ENCODE results near the gene CEL. TPM values are rescaled to one million over a fixed set of nuclear protein-coding genes. Genes with fewer than 3 reads are reported as not detected.
"Not testable (repeated sequence)": the region's sequence is repeated elsewhere in the genome, so short reads cannot be mapped to it uniquely, and the experiment has no call there.

Gene CEL
- 0.31 and 0.92 TPM in 2 replicates for total RNA-seq (2014; rRNA removed; shearing (Covaris generic))

DNA sequence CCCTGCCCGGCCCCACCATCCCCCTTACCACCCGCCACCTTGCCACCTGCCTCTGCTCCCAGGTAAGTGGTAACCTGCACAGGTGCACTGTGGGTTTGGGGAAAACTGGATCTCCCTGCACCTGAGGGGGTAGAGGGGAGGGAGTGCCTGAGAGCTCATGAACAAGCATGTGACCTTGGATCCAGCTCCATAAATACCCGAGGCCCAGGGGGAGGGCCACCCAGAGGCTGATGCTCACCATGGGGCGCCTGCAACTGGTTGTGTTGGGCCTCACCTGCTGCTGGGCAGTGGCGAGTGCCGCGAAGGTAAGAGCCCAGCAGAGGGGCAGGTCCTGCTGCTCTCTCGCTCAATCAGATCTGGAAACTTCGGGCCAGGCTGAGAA, at the start of gene CEL:
Gene CEL, plus strand, starts transcription at position 218 of the 382 bp plus-strand sequence. Its CDS starts 22 bp downstream, at position 240.
- DNase-seq (ENCODE audit: low spot score) = peak; percentile 42
- in situ Hi-C loops (cut with HindIII; ENCODE audit: low sequenced_read_pairs) = not testable (repeated sequence)

DNA sequence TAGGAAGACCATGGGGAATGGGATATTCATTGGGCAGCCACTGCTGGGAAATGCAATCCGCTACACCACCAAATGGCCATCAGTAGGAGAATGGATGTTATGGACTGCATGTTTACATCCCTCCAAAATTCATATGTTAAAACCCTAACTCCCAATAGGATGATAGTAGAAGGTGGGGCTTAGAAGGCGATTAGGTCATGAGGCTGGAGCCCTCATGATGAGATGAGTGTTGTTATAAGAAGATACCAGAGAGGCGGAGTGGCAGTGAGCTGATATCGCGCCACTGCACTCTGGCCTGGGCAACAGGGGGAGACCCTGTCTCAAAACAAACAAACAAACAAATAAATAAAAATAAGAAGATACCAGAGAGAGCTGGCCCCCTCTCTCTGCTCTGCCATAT, 47.1 kb upstream of the CEL start:
- in situ Hi-C loops (cut with HindIII; ENCODE audit: low sequenced_read_pairs) = no loop called here
- DNase-seq (ENCODE audit: low spot score) = no peak

DNA sequence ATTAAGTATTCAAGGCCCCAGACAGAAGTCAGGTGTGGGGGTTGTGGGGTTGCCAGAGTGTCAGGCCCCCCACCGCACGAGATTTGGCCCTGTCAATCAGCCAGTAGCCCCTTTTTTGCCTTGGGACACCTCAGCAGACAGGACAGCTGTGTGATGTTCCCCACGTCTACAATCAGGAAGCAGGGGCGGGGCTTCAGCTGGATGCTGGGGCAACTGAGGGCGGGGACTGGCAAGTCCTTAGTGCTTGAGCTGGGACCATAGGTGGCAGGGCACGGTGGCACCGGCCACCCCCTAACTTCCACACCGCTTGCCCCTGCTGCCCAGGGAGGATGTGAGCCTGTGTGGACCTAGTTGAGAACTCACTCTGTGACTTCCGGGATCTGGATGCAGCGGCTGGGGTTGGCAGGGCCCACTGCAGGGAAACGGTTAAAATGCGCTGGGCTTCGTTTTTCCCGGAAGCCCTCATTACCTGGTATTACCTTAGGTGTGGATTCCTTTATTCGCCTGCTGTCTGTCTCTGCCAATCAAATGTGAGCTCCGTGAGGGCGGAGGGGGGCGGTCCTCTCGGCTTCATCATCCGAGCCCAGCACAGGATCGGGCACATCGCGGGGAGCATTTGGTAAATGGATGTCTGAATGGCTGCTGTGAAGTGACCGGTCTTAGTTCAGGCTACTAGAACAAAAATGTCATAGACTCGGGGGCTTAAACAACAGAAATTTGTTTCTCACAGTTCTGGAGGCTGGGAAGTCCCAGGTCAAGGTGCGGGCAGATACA, 38.5 kb upstream of the CEL start:
- DNase-seq (ENCODE audit: low spot score) = no peak
- in situ Hi-C loops (cut with HindIII; ENCODE audit: low sequenced_read_pairs) = no loop called here

DNA sequence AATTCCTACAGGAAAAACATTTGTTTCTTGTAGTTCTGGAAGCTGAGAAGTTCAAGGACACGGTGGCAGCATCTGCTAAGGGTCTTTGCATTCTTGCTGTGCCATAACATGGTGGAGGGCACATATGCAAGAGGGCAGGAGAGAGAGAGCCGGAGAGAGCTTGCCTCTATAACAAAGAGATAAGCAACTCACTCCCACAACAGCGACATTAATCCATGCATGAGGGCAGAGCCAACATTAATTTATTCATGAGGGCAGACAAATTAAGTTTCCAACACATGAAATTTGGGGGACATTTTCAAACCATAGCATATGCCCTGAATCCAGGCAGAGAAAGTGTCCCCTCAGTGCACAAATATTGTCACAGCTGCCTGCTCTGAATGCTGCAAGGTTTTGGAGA, 35.4 kb upstream of the CEL start:
- in situ Hi-C loops (cut with HindIII; ENCODE audit: low sequenced_read_pairs) = no loop called here
- DNase-seq (ENCODE audit: low spot score) = no peak

DNA sequence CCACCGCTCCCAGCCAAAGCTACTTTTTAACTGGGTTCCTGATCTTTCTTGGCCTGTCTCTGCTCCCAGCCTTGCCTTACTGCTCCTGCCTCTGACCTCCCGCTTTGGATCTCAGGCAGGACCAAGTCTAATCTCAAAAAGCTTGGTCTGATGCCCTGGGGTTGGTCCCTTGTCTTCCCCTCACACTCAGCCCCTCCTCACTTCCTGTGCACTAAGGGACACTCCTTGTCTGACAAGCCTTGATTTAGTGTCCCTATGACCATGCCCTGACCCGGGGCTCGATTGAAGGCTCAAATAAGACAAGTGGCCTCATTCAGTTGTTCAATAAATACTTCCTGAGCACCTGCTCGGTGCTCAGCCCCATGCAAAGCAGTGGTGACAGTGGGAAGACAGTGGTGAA, 34.6 kb upstream of the CEL start:
- in situ Hi-C loops (cut with HindIII; ENCODE audit: low sequenced_read_pairs) = no loop called here
- no peak for DNase-seq (ENCODE audit: low spot score)

DNA sequence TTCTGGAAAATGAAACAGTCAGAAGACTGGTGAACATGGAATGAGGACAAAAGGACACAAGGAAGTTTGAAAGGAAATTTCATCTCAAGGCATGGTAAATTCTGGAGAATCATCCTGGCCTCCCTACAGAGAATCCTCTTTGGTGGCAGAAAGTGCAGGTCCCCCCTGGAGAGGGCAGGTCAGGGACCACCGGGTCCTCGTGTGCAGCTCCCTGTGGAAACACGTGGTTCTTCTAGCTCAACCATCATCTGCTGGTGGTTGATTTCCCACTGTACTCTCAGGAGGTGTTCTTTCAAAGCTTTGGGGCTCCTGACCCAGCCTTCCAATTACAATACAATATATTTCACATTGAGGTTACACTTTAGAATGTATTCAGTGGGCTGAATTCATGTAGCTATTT, 33.6 kb upstream of the CEL start:
- in situ Hi-C loops (cut with HindIII; ENCODE audit: low sequenced_read_pairs) = no loop called here
- no peak for DNase-seq (ENCODE audit: low spot score)

DNA sequence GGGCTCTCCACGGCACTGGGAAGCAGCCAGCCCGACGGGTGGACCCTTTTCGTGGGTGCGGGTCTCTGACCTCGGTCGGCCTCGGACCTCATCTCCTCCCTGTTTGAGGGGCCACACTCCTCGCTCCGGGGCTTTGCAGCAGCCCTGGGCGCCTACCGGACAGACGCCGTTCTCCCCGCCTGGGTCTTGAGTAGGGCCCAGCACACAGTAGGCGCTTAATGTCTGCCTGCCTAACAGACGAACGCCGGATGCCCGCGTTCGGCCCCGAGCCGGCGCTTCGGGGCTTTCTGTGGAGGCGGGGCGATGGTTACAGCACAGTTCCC, 31.8 kb upstream of the CEL start:
- DNase-seq (ENCODE audit: low spot score) = no peak
- in situ Hi-C loops (cut with HindIII; ENCODE audit: low sequenced_read_pairs) = no loop called here

DNA sequence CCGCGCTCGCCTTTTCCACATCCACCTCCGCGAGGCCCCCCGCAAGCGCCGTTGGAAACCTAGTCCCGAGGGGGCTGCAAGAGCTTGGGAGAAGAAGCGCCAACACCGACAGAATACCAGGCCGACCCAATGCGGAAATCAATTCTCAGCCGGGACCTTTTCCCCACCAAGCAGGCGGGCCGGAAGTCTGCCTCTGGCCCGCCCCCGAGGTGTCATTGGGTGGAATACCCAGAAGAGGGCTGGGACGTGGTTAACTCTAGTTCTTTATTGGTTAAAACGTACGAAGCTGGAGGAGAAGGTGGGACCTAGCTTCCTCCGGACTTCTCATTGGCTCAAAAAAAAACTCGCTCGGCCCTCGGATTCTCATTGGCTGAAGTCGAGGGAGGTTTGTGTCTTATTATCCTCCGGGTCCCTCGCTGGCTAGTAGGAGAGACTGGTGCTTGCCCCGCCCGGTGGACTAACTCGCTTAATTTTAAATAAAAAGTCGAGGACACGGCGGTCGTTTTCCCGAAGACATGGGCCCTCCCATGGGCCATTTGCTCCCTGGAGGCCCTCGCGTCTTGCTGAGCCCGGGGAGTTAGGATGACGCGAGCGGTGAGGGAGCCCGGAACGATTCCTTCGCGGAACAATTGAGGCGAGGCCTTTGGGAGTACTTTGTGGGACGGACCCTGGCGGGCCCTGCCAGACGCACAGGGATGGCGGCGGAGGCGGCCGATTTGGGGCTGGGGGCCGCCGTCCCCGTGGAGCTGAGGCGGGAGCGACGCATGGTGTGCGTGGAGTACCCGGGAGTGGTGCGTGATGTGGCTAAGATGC, 31.3 kb upstream of the CEL start, which contains the start of gene GTF3C5:
Gene GTF3C5, plus strand, starts transcription at position 681 of the 813 bp plus-strand sequence. Its CDS starts 15 bp downstream, at position 696.
- peak; percentile 99 for DNase-seq (ENCODE audit: low spot score)
- in situ Hi-C loops (cut with HindIII; ENCODE audit: low sequenced_read_pairs) = no loop called here

DNA sequence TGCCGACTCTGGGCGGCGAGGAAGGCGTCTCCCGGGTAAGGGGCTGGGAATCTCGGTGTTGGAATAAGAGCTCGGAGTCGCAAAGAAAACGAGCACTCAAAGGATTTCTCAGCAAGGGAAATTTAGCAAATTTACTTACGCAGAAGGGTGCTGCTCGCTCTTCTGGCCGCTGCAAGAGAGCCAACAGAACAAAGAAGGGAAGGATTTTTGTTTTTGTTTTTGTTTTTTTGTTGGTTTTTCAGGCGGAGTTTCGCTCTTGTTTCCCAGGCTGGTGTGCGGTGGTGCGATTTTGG, 30.7 kb upstream of the CEL start:
- in situ Hi-C loops (cut with HindIII; ENCODE audit: low sequenced_read_pairs) = no loop called here

DNA sequence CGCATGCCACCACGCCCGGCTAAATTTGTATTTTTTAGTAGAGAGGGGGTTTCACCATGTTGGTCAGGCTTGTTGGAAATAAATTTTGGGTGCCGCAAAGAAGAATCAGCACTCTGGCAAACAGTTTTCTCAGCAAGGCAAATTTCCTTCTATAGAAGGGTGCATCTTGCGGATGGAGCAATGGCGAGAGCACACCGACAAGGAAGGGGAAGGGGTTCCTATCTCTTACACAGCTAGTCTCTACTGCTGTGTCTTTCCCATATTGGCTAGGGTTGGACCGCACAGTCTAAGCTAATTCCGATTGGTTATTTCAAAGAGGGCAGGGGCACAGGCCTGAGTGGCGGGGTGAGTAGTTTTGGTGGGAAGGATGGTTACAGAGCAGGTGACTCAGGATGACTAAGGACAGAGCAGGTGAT, 30.3 kb upstream of the CEL start:
- in situ Hi-C loops (cut with HindIII; ENCODE audit: low sequenced_read_pairs) = no loop called here
- no peak for DNase-seq (ENCODE audit: low spot score)

More for the DNA sequence above, 30.7 kb upstream of the CEL start:
- no peak for DNase-seq (ENCODE audit: low spot score)

DNA sequence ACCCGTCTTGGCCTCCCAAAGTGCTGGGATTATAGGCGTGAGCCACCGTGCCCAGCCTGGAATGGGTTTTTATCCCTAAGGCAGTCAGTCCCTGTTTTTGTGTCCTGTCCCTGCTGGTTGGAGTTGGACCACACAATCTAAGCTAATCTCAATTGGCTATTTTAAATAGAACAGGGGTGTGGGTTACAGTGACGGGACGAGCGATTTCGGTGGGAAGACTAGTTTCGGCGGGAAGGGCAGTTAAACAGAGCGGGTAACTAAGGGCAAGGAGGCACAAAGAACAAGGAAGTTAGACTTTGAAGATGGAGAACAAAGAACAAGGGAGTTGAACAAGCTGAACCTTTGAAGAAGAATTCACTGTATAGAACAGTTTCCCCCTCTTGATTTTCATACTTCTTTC, 29.6 kb upstream of the CEL start:
- in situ Hi-C loops (cut with HindIII; ENCODE audit: low sequenced_read_pairs) = no loop called here
- DNase-seq (ENCODE audit: low spot score) = no peak

DNA sequence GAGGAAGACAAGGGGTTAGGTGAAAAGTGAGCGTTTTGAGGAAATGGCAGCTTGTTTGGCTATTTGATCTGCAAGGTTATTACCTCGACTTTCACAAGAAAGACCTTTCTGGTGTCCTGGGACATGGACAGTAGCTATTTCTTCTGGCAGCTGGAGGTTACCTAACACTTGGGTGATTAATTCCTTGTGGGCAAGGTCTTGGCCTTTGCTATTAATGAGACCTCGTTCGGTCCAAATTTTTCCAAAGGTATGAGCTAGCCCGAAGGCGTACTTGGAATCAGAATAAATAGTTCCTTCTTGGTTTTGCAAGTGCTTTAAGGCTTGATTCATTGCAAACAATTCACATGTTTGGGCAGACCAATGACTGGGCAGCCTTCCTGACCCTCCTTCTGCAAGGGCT, 26.1 kb upstream of the CEL start:
- no peak for DNase-seq (ENCODE audit: low spot score)
- in situ Hi-C loops (cut with HindIII; ENCODE audit: low sequenced_read_pairs) = no loop called here

DNA sequence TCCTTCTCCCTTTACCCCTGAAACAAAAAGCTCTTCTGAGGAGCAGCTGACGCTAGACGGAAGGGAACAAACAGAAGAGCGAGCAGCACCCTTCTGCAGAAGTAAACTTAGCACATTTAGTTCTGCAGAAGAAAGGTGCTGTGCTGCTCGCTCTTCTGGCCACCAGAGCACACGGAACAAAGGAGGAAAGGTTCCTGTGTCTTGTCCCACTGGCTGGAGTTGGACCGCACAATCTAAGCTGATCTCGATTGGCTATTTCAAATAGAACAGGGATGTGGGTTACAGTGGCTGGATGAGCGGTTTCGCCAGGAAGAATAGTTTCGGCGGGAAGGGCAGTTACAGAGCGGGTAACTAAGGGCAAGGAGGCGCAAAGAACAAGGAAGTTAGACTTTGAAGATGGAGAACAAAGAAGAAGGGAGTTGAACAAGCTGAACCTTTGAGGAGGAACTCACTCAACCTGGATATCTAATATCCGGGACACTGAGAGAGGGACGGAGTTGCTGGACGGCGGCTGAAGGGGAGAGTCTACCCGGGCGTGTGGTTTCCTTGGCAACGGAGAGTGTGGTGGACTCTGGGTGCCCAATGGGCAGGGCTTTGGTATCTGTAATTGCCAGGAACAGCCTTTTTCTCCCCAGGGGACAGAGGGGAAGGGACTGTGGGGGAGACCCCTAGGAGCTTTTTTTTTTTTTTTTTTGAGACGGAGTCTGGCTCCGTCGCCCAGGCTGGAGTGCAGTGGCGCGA, 23.8 kb upstream of the CEL start:
- no peak for DNase-seq (ENCODE audit: low spot score)
- in situ Hi-C loops (cut with HindIII; ENCODE audit: low sequenced_read_pairs) = no loop called here

DNA sequence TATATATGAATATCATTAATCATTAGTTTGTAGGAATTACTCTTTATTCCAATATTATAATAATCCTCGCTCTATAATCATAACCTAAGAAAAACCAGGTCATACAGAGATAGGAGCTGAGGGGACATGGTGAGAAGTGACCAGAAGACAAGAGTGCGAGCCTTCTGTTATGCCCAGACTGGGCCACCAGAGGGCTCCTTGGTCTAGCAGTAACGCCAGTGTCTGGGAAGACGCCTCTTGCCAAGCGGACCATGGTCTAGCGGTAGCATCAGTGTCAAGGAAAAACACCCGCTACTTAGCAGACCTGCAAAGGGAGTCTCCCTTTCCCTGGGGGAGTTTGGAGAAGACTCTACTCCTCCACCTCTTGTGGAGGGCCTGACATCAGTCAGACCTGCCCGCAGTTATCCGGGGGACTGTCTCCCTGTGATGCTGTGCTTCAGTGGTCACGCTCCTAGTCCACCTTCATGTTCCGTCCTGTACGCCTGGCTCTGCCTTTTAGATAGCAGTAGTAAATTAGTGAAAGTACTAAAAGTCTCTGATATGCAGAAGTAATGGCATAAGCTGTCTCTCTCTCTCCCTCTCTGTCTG, 20.8 kb upstream of the CEL start:
- peak; percentile 66 for DNase-seq (ENCODE audit: low spot score)
- in situ Hi-C loops (cut with HindIII; ENCODE audit: low sequenced_read_pairs) = not testable (repeated sequence)

DNA sequence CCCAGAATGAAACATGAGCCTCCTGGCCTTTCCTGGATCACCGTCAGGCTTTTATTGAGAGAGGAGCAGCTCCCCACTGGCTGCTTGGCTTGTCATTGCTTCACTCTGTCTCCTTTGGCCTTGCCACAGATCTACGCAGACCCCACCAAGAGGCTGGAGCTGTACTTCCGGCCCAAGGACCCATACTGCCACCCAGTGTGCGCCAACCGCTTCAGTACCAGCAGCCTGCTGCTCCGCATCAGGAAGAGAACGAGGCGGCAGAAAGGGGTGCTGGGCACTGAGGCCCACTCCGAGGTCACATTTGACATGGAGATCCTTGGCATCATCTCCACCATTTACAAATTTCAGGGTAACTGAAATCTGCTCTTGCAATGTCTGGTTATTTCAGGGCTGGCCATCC, 19.8 kb upstream of the CEL start:
- in situ Hi-C loops (cut with HindIII; ENCODE audit: low sequenced_read_pairs) = no loop called here
- DNase-seq (ENCODE audit: low spot score) = no peak

DNA sequence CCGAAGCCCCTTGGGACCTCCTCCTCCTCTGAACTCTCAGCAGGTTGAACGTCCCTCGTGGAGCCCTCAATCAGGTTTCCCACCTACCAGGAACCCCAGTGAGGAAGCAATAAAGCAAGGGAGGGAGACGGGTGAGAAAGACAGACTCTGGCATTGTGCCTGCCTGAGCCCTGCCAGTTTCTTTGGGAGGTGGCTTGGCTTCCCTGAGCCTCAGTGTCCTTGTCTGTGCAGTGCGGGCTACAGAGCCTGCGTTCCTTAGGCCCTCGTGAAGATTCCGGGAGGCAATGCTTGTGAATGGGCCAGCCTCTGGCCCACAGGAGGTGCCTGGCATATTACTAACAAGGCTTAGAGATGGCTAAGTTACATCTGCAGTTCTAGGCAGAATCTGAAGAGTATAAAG, 19.1 kb upstream of the CEL start:
- no peak for DNase-seq (ENCODE audit: low spot score)
- in situ Hi-C loops (cut with HindIII; ENCODE audit: low sequenced_read_pairs) = no loop called here

DNA sequence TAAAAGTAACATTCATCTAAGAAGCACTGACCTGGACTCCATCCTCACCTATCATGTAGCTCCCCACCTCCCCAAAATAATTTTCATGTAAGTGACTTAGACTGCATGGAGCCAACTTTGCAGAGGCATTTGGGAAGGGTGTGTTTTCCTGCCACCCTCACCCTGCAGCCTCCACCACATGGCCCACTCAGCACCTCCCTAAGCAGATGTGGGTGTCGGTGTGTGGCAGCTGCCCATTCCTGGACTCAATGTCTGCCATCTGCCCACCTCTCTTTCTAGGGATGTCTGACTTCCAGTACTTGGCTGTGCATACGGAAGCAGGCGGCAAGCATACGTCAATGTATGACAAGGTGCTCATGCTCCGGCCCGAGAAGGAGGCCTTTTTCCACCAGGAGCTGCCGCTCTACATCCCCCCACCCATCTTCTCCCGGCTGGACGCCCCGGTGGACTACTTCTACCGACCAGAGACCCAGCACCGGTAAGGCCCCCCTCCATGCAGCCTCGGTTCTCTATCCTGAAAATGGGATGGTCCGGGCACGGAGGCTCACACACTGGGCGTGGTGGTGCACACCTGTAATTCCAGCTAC, 18.2 kb upstream of the CEL start:
- DNase-seq (ENCODE audit: low spot score) = no peak
- in situ Hi-C loops (cut with HindIII; ENCODE audit: low sequenced_read_pairs) = no loop called here

DNA sequence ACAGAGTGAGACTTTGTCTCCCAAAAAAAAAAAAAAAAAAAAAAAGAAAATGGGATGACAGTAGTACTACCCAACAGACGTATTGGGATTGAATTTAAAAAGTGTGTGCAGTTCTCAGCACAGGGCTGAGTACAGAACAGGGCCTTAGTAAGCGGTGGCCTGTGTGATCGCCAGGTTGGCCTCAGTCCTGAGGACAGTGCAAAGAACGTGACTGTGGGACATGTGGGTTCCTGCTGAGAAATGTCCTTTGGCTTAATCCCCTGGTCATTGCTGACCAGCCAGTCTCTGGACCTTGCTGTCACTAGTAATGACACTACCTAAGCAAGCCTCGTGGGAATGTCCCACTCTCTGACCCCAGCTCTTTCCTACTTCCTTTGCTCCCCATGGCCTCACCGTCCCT, 17.7 kb upstream of the CEL start:
- DNase-seq (ENCODE audit: low spot score) = peak; percentile 14
- in situ Hi-C loops (cut with HindIII; ENCODE audit: low sequenced_read_pairs) = no loop called here

DNA sequence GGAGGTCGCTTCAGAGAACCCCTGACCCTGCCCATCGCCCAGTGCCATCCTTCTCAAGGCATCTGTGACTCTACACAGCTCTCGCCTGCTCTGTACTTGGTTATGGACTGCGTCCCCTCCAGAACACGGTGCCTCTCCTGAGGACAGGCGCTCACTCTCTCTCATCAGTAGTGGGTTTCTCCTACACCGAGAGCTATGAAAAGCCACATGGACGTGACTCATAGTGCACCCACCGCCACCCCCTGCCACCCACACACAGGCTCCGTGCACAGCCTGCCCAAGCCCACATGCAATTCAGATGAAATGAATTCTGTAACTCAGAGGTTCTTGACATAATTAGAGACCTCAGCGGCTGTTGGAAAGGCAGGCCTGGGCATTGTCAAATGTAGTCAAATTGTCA, 17.1 kb upstream of the CEL start:
- in situ Hi-C loops (cut with HindIII; ENCODE audit: low sequenced_read_pairs) = no loop called here

More for the DNA sequence above, 17.1 kb upstream of the CEL start:
- DNase-seq (ENCODE audit: low spot score) = no peak
